Umbilical cord (tissue), 2 donors: ENCODE results near the gene OR1J1. TPM values are rescaled to one million over a fixed set of nuclear protein-coding genes. Genes with fewer than 3 reads are reported as not detected.
A peak's percentile ranks its signal among the peaks of the same experiment; 100 is the strongest.

ENCODE experiments used
- DNase-seq: peaks from one replicate; pipeline ENCODE4 v3.0.0-alpha.2; 2015; ENCODE audit warnings: low spot score
- total RNA-seq: library from RNA; depleted of rRNA; stranded (reverse); fragments of >200 nt; gene quantifications from one replicate; pipeline ENCODE4 v1.2.3, GENCODE V29; 2014; ENCODE audit warnings: low replicate concordance; ENCODE audit not compliant: insufficient read depth

The OR1J1 gene
- 1.4 TPM for total RNA-seq

- DNase-seq: no peak
Measured at GRCh38 chr9:122477826-122478225, at the start of gene OR1J1. Gene OR1J1 (minus strand): TSS chr9:122477926. CDS start chr9:122477926, 0 bp downstream.

GRCh38 chr9:122527193-122527592 lies 49.5 kb upstream of the OR1J1 start, which contains the start of gene OR1N1:
Gene OR1N1 (minus strand): TSS chr9:122527293. CDS start chr9:122527293, 0 bp downstream.
- DNase-seq: no peak

GRCh38 chr9:122526602-122527001 lies 48.9 kb upstream of the OR1J1 start:
- DNase-seq: no peak

GRCh38 chr9:122519376-122519775 lies 41.6 kb upstream of the OR1J1 start:
- DNase-seq: no peak

GRCh38 chr9:122518841-122519240 lies 41.1 kb upstream of the OR1J1 start, which contains the start of gene OR1J4:
Gene OR1J4 (plus strand): TSS chr9:122519141. CDS start chr9:122519141, 0 bp downstream.
- DNase-seq: no peak

GRCh38 chr9:122518226-122518625 lies 40.5 kb upstream of the OR1J1 start:
- no peak for DNase-seq

- DNase-seq: no peak
Measured at GRCh38 chr9:122510502-122510901, 32.8 kb upstream of the OR1J1 start, which contains the start of gene OR1J2. Gene OR1J2 (plus strand): TSS chr9:122510802. CDS start chr9:122510802, 0 bp downstream.

- DNase-seq: no peak
Measured at GRCh38 chr9:122506964-122507363, 29.2 kb upstream of the OR1J1 start.

- DNase-seq: peak; percentile 16
Measured at GRCh38 chr9:122498883-122499288, 21.2 kb upstream of the OR1J1 start.

GRCh38 chr9:122479062-122479461 lies 1.3 kb upstream of the OR1J1 start:
- no peak for DNase-seq

- no peak for DNase-seq
Measured at GRCh38 chr9:122477346-122477745, 380 bp downstream of the OR1J1 start.

GRCh38 chr9:122475717-122476116 lies 2.0 kb downstream of the OR1J1 start:
- DNase-seq: no peak

GRCh38 chr9:122474561-122474960 lies 3.2 kb downstream of the OR1J1 start:
- DNase-seq: no peak

- DNase-seq: no peak
Measured at GRCh38 chr9:122468735-122469134, 9.0 kb downstream of the OR1J1 start.

GRCh38 chr9:122466456-122466855 lies 11.3 kb downstream of the OR1J1 start:
- no peak for DNase-seq

GRCh38 chr9:122464633-122465567 lies 12.8 kb downstream of the OR1J1 start:
- DNase-seq: peak; percentile 87

GRCh38 chr9:122463828-122464632 lies 13.7 kb downstream of the OR1J1 start:
- DNase-seq: no peak

GRCh38 chr9:122457787-122458186 lies 19.9 kb downstream of the OR1J1 start:
- no peak for DNase-seq

- DNase-seq: no peak
Measured at GRCh38 chr9:122456123-122456522, 21.6 kb downstream of the OR1J1 start.

GRCh38 chr9:122453677-122454135 lies 24.0 kb downstream of the OR1J1 start:
- DNase-seq: no peak

GRCh38 chr9:122446819-122447484 lies 30.8 kb downstream of the OR1J1 start:
- DNase-seq: no peak
